ENCODE results near the gene AMER2.

GRCh38 chr13:25192489-25192888 lies 20.4 kb upstream of the AMER2 start:
- TF ChIP-seq CTCF (IDR thresholded peaks at IDR 0.05) (no peak), POLR2A (IDR thresholded peaks at IDR 0.05) (no peak)
